GM18520 (cell line): Measurements from ENCODE around the gene HAS3.
A peak's percentile ranks its signal among the peaks of the same experiment; 100 is the strongest.
"Not testable (repeated sequence)": the region's sequence is repeated elsewhere in the genome, so short reads cannot be mapped to it uniquely, and the experiment has no call there.

Experiments
- ATAC-seq: cut with Tn5 transposase; IDR thresholded peaks from one replicate; pipeline ENCODE4 v1.9.1; 2021; ENCODE audit not compliant: unreplicated experiment

HAS3 gene

GRCh38 chr16:69115837-69116236 is 10.4 kb downstream of the HAS3 start:
- no peak for ATAC-seq

DNA sequence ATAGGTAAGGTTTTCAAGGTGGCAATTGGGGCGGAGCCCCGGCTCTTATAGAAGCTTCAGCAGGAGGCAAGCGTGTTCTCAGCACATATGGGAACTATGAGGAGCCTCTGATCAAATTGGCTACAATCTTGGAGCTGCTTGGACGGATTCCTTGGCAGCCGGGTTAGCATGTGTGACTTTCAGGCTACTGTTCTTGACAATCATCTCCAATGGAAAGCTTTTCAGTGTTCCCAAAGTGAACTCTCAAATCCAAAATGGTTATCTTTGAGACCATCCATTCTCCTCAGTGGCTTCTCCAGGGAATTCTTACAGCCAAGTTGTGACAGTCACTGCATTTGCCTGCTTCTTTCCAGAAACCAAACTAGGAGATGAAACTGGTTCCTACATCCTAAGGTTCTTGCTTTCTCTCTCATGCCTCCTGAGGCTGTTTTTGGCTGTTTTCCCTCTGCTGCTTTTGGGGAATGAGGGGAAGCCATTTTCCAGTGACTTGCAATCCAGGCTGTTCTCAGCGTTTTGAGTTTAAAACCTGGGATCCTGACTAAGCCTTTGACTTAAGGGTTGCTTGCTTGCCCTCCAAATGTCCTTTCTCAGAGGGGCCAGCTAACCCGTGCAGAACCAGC is 10.9 kb downstream of the HAS3 start:
- no peak for ATAC-seq

GRCh38 chr16:69116906-69117305 is 11.5 kb downstream of the HAS3 start:
- no peak for ATAC-seq

DNA sequence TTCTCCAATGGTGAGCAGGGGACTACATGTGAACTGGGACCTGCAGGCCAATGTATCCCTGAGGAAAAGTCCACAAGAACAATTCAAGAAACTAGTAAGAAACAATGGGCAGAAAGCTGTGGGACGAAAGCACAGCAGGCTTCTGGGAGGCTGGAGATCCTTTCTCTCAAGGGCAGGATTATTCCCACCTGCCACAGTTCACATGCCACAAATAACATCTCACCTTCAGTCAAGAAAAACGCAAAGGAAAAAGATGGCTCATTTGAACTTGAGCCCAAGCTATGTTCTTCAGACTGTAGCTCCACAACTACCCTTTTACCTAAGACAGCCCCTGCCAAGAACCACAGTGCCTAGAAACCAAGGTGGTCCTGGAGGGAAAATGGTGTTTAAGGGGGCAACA is 13.0 kb downstream of the HAS3 start:
- no peak for ATAC-seq

- no peak for ATAC-seq
These were observed 13.5 kb downstream of the HAS3 start for GRCh38 chr16:69118994-69119393.

GRCh38 chr16:69119536-69119935 is 14.1 kb downstream of the HAS3 start:
- ATAC-seq = no peak

DNA sequence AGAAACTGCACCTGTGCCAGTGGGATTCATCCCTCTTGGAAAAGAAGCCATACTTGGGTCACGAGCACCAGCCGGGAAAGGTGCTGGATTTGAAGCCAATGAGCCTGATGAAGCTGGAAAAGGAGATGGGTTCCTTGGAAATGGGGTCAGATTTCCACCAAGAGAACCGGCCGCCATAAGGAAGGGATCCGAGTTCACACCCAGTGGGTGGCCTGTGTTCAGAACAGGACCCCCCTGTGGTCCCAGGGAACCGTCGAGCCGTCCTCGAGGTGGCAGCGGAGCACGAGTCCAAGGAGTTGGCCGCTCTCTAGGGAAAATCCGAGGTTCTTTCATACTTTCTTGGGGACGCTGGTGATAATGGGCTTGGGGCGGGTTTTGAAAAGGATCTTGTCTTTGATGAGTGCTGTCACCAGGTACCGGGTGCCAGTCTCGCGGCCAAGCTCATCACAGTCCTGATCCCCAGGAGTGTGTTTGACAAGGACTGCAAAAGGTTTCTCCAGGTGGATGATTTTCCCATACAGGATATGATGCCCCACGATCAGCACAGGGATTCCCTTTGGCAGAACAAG is 14.7 kb downstream of the HAS3 start:
- ATAC-seq = no peak

- ATAC-seq = peak; percentile 38
These were observed 18.5 kb downstream of the HAS3 start for GRCh38 chr16:69123910-69124309.

DNA sequence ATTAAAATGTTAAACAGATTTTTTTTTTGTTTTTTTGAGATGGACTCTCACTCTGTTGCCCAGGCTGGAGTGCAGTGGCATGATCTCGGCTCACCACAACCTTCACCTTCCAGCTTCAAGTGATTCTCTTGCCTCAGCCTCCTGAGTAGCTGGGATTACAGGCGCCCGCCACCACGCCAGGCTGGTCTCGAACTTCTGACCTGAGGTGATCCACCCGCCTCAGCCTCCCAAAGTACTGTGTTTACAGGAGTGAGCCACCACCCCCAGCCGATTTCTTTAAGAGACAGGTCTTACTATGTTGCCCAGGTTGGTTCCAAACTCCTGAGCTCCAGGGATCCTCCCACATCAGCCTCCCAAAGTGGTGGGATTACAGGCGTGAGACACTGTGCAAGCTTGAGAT is 19.0 kb downstream of the HAS3 start:
- ATAC-seq = not testable (repeated sequence)

DNA sequence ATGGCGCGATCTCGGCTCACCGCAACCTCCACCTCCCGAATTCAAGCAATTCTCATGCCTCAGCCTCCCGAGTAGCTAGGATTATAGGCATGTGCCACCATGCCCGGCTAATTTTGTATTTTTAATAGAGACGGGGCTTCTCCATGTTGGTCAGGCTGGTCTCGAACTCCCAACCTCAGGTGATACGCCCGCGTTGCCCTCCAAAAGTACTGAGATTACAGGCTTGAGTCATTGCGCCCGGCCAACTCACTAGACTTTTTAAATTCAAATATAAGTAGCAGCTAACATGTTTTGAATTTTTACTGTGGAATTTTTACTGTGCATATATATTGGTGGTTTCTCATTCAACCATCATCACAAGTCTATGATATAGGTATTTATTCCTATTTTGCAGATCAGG is 19.5 kb downstream of the HAS3 start:
- ATAC-seq = not testable (repeated sequence)

DNA sequence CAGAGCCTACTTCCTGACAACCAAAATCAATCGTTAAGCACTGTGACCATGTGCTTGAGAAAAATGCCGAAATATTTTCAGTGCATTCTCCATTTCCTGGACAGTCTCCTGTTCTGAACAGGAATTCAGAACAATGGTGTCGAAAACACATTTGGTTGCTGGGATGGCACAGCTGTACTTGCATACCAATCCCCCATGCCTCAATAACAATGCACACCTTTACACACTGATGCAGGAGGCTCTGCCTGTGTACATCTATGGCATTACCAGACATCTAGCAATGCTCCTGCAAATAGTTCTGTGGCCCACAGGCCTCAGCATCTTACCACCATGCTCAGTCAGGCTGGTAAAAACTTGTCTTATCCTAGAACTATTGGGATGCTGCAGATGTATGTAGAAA is 20.8 kb downstream of the HAS3 start:
- ATAC-seq = no peak

DNA sequence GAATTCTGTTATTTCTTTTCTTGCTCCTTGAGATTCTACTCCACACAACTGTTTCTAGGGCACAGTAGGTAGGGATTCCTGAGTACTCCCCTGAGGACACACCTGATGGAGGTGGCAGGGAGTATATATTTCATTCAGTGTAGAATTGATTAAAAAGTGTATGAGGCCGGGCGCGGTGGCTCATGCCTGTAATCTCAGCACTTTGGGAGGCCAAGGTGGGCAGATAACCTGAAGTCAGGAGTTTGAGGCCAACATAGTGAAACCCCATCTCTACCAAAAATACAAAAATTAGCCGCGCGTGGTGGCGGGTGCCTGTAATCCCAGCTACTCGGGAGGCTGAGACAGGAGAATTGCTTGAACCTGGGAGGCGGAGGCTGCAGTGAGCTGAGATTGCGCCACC is 21.3 kb downstream of the HAS3 start:
- ATAC-seq = not testable (repeated sequence)

DNA sequence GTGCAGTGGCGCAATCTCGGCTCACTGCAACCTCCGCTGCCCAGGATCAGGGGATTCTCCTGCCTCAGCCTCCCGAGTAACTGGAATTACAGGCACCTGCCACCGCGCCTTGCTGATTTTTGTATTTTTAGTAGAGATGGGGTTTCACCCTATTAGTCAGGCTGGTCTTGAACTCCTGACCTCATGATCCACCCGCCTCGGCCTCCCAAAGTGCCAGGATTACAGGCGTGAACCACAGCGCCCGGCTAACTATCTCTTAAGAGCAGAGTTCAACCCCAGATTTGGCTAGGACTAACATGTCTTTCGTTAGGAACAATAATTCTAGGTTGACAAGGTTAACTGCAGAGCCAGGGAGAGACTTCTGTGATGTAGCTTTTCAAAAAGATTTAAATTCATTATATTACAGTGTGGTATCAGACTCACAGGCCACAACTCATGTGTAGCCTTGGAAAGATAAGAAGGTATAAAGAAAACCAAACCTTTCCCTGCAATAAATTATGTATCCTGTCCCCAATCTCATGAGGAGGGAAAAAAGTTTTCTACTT is 22.6 kb downstream of the HAS3 start:
- ATAC-seq = no peak

DNA sequence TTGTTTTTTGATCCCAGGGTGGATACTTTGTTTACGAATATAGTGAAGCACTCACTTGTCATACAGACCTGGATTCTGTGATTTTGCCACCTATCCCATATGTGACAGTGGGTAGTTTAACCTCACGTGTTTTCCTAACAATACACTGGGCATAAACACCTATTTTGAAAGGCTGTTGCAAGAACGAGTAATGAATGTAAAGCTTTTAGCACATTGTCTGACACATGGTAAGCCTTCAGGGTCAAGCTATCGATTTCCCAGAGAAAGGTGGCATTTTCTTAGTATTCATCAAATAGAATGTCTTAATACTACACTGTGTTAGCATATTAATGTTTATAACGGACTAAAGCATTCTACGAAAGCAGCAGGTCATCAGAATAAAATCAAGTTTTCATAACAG is 25.0 kb downstream of the HAS3 start:
- ATAC-seq = no peak

DNA sequence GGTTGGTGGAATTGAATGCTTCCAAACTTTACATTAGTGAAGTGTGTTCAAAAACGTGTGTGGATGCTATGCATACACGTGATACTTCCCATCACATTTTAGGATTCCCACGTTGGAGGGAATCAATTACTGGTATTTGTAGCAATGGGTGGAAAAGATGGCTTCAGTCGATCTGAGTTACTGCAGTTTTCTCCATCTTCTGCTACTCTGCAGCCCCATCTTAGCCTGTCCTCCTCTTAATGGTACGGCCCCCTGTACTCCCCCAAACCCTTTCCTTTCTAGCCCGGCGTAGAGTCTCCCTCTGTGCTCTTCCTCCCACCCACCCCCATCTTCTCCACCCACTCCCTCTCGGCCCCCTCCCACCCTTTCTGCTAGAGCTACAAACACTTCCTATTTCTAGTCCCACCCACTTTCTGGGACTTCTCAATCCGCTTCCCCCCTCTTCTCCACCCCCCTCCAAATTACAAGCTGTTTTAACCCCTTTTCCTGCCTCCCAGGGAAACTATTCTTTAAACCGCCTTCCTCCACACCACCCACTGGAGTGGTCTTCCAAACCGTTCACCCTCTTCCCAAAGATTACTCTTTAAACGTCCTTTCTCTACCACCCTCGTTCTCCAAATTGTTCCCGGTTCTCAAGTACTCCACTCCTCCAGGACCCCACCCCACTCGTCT is 25.9 kb downstream of the HAS3 start:
- no peak for ATAC-seq

DNA sequence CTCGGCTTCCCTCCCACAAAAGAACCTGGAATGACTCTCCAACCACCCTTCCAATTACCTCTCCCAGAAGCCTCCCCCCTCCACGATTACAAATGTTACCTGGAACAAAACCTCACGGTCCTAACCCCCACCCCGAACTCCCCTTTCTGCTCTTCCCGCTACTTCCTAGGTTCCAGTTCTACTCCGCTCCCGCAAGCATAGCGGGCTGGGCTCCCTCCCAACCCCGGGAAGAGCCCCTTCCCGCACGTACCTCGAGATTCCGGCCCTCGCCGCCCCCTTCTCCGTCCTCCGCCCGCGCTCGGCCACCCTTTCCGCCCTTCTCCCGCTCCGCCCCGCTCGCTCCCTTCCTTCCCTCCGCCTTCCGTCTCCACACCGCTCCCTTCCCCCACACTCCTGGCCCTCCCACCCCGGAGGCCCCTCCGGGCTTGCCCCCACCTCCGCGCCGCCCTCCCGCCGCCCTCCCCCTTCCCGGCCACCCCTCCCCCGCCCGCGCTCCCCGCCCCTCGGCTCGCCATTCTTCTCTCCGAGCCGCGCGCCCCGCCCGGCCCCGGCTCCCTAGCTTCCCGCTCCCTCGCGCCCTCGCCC is 26.5 kb downstream of the HAS3 start:
- peak; percentile 22 for ATAC-seq

GRCh38 chr16:69132424-69133252 is 27.2 kb downstream of the HAS3 start, which contains the start of the genes CHTF8 and UTP4:
Gene CHTF8 (minus strand): TSS chr16:69132588. CDS start chr16:69121458, 11,130 bp downstream.
Gene UTP4 (plus strand): TSS chr16:69132649. CDS start chr16:69133460, 811 bp downstream.
- peak; percentile 65 for ATAC-seq

DNA sequence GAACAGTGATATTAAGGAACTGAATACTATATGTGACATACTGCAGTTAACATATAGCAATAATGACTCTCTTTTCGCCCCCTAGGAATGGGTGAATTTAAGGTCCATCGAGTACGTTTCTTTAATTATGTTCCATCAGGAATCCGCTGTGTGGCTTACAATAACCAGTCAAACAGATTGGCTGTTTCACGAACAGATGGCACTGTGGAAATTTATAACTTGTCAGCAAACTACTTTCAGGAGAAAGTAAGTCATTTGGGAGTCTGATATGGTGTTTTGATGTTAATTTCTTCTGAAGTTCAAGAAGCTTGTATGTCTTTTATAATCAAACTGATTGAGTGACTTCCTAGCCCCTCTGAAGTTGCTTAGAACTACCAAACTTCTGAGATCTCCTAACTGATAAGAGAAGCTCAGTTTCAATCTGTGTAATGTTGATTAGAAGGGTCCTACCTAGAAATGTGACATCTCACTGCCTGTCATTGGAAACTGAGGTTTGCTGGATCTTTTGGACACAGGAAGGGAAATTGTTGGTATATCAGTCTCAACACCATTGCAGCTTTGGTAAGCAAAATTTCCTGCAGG is 28.0 kb downstream of the HAS3 start:
- ATAC-seq = no peak

- ATAC-seq = no peak
These were observed 33.2 kb downstream of the HAS3 start for GRCh38 chr16:69138608-69139007.

DNA sequence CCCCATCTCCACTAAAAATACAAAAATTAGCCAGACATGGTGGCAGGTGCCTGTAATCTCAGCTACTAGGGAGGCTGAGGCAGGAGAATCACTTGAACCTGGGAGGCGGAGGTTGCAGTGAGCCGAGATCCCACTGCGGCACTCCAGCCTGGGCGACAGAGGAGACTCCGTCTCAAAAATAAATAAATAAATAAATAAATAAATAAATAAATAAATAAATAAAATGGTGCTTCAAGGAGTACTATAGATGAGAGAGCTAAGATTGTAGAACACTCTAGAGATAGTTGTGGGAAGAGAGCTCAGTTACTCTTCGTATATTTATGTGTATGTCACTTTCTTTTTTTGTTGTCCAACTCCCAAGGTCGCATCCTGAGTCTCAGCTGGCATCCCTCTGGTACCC is 34.0 kb downstream of the HAS3 start:
- ATAC-seq = not testable (repeated sequence)
